GM06990 (cell line): ENCODE results near the gene GRAP2.

Experiments used
- DNase-seq: peaks from one replicate; pipeline ENCODE4 v3.0.0-alpha.2; 2011; ENCODE audit not compliant: insufficient read length; ENCODE audit errors: extremely low read depth
- H3K27me3 ChIP-seq: replicated peaks from 2 replicates; pipeline ENCODE4 v1.6.0; 2011; ENCODE audit warnings: low read length; ENCODE audit not compliant: control insufficient read depth, insufficient read depth
- H3K36me3 ChIP-seq: 2 replicates; pipeline ENCODE4 v1.5.1; 2011; ENCODE audit warnings: low read length; ENCODE audit not compliant: control insufficient read depth, insufficient read depth
- H3K4me3 ChIP-seq: replicated peaks from 2 replicates; pipeline ENCODE4 v1.5.1; 2011; ENCODE audit warnings: low read depth, mild to moderate bottlenecking, control low read depth, low read length
- TF ChIP-seq, protein P1 (sequence below): IDR thresholded peaks from 2 replicates; pipeline ENCODE4 v1.5.1; 2011; ENCODE audit warnings: low read length, control low read depth, mild to moderate bottlenecking, inconsistent platforms; ENCODE audit not compliant: insufficient read depth, poor library complexity, severe bottlenecking

GRAP2 gene

DNA sequence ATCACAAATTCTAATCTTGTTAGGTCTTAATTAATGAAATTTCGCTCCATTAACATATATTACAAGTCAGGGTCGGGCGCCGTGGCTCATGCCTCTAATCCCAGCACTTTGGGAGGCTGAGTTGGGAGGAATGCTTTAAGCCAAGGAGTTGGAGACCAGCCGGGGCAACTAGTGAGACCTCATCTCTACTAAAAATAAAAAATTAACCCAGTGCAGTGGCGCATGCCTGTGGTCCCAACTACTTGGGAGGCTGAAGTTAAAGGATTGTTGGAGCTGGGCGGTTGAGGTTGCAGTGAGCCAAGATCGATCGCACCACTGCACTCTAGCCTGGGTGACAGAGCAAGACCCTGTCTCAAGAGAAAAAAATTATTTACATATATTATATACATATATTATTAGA is 61.2 kb downstream of the GRAP2 start:
- Histone ChIP-seq H3K27me3 (no peaks in the 10 kb centered on the region), H3K4me3 (no peak overlapping the region), H3K36me3 (peaks cover 1% of the 10 kb centered on the region; the same call in 1 of the 2 replicates)
- DNase-seq = no peak
- TF ChIP-seq, protein P1, sequence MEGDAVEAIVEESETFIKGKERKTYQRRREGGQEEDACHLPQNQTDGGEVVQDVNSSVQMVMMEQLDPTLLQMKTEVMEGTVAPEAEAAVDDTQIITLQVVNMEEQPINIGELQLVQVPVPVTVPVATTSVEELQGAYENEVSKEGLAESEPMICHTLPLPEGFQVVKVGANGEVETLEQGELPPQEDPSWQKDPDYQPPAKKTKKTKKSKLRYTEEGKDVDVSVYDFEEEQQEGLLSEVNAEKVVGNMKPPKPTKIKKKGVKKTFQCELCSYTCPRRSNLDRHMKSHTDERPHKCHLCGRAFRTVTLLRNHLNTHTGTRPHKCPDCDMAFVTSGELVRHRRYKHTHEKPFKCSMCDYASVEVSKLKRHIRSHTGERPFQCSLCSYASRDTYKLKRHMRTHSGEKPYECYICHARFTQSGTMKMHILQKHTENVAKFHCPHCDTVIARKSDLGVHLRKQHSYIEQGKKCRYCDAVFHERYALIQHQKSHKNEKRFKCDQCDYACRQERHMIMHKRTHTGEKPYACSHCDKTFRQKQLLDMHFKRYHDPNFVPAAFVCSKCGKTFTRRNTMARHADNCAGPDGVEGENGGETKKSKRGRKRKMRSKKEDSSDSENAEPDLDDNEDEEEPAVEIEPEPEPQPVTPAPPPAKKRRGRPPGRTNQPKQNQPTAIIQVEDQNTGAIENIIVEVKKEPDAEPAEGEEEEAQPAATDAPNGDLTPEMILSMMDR = no peak

DNA sequence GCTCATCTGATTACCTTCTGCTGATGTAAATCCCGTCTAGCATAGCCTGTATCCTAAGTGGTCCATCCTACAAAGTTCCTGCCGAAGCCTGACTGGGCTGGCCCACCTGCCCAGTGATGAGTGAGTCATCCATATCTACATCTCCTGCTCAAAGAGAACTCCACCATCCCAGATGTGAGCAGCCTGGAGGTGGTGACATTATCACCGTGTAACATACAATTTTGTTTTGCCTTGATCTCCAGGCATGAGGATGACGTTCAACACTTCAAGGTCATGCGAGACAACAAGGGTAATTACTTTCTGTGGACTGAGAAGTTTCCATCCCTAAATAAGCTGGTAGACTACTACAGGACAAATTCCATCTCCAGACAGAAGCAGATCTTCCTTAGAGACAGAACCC is 64.9 kb downstream of the GRAP2 start:
- no peaks in the 10 kb centered on the region for H3K27me3 ChIP-seq
- DNase-seq = no peak
- TF ChIP-seq, protein P1 = no peak
- H3K36me3 ChIP-seq = peaks cover 2% of the 10 kb centered on the region
- no peak overlapping the region for H3K4me3 ChIP-seq

DNA sequence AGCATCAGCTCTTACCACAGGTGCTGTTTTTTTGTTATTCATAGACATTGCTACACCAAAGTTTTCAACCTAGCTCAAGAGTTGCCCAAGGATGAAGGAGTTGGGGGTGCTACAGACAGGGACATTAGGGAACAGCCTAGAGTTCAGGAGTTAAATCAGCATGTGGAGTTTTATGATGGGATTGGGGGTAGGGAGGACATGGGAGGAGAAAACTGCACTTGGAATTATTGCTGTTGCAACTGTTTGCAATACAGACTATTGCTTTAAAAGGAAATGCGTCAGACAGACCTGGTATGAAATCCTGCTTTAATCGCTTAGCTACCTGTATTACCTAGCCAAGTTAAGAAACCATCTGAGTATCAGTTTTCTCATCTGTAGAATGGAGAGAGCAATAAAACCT is 65.6 kb downstream of the GRAP2 start:
- H3K27me3 ChIP-seq = no peaks in the 10 kb centered on the region
- DNase-seq = no peak
- peaks cover 5% of the 10 kb centered on the region for H3K36me3 ChIP-seq
- TF ChIP-seq, protein P1 = no peak
- H3K4me3 ChIP-seq = no peak overlapping the region

DNA sequence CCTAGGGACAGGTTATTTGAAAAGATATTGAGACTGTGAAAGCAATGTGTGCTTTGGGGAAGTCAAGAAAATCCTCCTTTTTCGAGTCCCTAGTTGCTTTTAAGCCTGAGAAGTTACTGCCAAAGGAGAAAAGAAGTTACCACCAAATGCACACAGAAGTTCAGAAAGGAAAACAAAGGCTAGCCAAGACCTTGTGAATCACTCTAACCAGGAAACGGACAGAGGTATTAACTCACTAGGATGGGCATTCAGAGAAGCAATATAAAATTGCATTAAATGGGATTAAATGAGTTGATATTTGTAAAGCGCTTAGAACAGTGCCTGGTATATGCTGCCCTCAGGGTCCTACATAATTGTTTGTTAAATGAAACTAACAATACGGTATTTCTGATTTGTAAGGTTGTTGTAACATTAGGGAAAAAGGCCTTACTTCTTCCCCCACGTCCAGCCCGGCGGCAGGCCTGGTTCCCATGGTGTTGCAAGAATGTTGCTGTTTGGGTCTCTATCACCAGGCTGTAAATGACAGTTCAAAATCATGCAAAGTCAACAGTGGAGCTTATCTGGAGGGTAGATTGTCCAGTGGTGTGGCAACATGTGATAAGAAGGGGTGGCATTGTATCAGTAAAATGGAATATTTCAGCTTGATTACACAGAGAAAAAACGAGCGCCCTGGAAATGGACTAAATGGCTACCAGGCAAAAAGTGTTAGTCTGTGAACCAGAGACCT is 66.4 kb downstream of the GRAP2 start:
- Histone ChIP-seq H3K27me3 (no peaks in the 10 kb centered on the region; the same call in 1 of the 2 replicates), H3K4me3 (no peak overlapping the region)
- TF ChIP-seq, protein P1 = no peak

DNA sequence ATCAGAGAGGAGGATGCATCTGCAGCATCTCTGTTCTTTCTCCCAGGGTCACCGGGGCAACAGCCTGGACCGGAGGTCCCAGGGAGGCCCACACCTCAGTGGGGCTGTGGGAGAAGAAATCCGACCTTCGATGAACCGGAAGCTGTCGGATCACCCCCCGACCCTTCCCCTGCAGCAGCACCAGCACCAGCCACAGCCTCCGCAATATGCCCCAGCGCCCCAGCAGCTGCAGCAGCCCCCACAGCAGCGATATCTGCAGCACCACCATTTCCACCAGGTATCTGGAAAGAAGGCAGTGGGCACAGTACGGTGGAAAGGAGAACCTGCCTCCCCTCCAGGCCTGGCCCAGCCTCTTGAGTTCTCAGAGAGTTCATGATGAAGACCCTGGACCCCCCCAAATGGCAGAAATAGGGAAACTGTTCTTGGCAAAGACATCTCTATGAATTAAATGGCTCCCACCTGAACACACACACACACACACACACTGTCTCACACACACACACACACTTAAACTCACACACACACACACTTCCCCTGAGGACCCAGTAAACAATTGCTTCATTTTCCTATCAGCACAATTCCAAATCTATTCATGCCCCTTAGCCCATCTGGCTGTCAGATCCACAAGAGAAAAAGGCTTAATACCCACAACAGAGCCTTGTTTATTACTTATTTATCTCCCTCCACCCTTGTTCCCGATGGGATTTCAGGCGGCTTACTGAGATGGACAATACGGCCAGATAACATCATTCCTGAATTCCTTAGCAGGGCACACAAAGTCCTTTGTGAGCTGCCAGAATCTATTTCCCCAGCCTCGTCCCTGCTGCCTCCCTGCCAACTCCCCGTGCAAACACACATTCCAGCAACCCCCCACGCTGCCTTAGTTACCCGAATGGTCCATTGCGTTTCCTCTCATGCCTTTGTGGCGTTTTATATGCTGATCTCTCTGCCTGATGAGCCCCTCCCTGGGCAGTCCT is 67.4 kb downstream of the GRAP2 start:
- H3K36me3 ChIP-seq = peaks cover 5% of the 10 kb centered on the region
- H3K27me3 ChIP-seq = no peaks in the 10 kb centered on the region; the same call in 1 of the 2 replicates
- no peak overlapping the region for H3K4me3 ChIP-seq
- DNase-seq = no peak
- TF ChIP-seq, protein P1 = no peak

More for the DNA sequence above, 66.4 kb downstream of the GRAP2 start:
- peaks cover 5% of the 10 kb centered on the region for H3K36me3 ChIP-seq
- DNase-seq = no peak
